NCI-H187 treated with DMSO at 0.1 percent for 48 hours (cell line): ENCODE measurements around the gene LTBP3.
"Not testable (repeated sequence)": the region's sequence is repeated elsewhere in the genome, so short reads cannot be mapped to it uniquely, and the experiment has no call there.

ENCODE experiments used
- DNase-seq: peaks from one replicate; lab custom pipeline; 2025; lab: John Stamatoyannopoulos, UW

LTBP3 gene

DNA sequence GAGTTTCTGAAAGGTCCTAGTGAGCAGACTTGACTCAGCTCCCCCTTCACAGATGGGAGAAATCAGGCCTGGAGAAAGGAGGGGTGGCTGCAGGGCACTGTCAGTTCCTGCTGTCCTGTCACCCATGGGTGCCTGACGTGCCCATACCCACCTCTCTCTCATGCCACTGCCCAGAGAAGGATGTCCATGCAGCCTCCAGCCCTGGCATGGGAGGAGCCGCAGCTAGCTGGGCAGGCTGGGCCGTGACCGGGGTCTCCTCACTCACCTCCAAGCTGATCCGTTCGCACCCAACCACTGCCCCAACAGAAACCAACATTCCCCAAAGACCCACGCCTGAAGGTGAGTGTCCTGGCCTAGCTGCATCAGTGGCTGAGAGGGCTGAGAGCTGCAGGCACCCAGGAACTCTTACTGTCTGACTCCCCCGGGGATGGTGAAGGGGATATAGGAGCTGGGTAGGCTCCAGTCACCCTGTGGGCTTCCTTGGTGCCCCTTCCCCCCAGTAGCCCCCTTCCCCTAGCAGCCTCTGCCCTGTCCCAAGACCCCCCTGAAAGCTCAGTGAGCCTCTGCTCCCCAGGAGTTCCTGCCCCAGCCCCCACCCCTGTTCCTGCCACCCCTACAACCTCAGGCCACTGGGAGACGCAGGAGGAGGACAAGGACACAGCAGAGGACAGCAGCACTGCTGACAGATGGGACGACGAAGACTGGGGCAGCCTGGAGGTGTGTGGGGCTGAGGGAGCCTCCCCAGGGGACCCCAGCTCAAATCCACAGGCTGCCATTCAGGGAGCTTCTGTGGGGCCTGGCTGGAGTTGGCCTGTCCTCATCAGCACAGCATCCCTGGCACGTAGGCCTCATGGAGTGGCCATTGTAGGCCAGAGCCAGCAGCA lies 21.5 kb downstream of the LTBP3 start:
- DNase-seq = no peak

DNA sequence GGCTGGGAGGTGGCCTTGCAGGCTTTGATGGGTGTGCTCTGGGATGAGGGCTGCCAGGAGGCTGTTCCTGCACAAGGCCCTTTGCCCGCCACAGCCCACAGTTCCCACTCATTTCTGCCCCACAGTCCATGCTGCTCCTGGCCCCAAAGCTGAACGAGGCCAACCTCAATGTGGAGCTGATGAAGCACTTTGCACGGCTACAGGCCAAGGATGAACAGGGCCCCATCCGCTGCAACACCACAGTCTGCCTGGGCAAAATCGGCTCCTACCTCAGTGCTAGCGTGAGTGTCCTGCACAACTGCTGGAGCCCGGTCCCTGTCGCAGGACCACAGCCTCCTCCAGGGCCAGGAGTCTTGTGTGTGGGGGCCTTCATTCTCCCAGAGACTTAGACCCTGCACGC lies 23.1 kb downstream of the LTBP3 start:
- DNase-seq = no peak

DNA sequence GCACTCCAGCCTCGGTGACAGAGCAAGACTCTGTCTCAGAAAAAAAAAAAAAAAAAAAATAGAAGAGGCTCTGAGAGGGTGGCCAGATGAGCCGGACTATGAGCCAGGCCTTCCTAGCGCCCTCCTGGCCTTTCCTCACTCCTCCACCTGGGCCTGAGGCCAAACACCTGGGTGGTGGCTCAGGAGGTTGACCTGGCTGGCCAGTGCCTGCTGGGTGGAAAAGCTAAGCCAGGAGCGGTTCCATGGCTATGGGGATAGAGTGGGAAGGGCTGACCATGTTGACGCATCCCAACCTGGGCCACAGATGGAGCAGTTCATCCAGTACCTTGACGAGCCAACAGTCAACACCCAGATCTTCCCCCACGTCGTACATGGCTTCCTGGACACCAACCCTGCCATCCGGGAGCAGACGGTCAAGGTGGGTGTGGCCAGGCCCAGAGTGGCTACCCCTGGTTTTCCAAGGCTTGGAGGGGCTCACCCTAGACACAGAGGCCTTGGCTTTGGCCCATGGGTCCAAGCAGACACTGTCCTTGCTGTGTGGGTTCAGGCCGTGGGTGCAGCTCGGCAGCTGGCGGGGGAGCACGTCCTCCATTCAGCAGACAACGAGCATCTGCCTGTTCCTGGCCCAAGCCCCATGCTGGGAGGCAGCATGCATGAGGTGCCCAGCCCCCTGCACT lies 25.6 kb downstream of the LTBP3 start:
- DNase-seq = no peak

DNA sequence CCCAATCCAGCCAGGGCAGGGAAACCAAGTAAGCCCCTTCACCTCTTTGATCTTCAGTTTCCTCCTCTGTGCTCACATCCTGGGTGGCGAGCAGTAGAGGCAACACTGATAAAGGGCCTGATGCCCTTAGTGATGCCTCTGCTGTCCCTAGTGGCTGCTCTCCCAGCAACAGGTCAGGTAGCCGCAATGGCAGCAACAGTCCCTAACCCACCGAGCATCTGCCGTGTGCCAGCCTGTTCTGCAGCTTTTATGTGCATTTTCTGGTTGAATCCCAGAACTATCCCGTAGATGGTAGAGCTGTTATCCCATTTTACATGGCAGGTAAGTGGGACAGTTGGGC lies 28.0 kb downstream of the LTBP3 start:
- DNase-seq = no peak

DNA sequence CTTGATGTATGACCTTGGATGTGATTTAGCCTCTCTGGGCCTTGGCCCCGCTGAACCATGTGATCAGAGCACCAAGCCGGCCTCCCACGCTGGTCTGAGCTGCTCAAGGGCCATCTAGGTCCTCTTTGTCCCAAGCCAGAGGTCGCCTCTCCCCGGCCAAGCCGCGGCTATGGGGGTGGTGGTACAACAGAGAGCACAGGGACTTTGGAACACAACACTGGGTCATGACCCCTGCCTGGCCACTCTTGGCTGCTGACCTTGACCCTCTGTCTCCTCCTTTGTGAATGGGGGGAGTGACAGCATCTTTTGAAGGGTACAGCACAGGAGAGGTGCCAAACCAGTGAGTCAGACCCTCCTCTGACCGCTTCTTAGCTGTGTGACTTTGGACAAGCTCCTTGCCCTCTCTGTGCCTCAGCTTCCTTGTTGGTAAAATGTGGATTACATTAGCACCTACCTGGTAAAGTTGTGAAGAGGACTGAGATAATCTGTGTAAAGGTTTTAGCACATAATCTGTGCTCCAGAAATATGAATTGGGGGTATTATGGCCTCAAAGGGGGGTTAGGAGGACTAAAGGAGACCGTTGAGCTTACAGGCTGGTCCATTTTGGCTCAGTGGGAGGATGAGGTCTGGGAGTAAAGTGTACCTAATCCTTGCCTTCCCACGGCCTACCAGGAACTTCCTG lies 28.5 kb downstream of the LTBP3 start:
- DNase-seq = no peak

DNA sequence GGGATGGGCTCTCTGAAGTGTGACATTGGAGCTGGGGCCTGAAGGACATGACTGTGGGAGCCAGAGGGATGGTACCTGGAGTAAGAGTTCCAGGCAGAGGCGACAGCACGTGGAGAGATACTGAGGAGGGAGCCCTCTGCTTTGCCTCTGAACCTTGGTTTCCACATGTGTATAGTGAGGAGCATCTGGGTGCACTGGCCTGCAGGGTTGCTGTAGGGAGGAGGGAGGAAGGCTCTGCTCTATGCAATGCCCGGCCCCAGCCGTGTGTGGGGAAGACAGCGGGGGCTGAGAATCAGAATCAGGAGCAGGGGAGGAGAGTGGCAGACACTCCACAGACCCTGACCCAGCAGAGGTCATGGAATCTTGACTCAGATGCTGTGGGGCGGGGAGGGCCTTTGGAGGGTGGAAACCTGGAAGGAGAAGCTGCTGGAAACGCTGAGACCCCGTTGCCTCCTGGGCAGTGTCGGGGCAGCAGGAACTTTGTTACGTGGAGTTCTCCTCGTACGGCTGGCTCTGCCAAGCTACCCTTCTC lies 29.3 kb downstream of the LTBP3 start:
- DNase-seq = no peak

DNA sequence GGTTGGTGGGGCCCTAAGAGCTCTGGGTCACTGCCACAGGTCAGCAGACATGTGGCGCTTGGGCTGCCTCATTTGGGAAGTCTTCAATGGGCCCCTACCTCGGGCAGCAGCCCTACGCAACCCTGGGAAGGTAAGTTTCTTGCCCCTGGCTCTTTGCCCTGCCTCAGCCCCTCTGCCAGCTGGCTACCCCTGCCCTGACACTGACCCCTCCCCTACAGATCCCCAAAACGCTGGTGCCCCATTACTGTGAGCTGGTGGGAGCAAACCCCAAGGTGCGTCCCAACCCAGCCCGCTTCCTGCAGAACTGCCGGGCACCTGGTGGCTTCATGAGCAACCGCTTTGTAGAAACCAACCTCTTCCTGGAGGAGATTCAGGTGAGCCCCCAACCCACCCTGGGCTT lies 31.4 kb downstream of the LTBP3 start:
- no peak for DNase-seq

DNA sequence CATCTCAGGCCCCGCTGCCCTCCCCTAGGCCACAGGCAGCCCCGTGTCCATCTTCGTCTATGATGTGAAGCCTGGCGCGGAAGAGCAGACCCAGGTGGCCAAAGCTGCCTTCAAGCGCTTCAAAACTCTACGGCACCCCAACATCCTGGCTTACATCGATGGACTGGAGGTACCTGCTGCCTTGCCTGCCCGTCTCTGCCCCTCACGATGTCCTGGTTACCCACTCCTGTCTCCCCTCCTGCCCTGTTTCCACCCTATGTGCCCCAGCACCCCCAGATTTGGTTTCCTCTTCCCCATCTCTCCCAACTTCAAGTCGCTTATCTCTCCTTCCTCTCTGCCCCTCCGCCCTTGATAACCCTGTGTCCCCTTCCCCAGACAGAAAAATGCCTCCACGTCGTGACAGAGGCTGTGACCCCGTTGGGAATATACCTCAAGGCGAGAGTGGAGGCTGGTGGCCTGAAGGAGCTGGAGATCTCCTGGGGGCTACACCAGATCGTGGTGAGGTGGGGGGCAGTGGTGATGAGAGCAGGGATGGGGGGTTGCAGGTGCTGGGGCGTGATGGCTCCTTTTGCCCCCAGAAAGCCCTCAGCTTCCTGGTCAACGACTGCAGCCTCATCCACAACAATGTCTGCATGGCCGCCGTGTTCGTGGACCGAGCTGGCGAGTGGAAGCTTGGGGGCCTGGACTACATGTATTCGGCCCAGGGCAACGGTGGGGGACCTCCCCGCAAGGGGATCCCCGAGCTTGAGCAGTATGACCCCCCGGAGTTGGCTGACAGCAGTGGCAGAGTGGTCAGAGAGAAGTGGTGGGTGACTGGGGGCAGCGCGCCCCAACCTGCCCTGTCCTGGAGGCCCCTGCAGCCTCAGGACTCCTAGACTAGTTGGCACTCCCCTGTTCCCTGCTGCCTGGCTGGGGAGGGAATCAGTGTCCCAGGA lies 32.3 kb downstream of the LTBP3 start:
- no peak for DNase-seq

DNA sequence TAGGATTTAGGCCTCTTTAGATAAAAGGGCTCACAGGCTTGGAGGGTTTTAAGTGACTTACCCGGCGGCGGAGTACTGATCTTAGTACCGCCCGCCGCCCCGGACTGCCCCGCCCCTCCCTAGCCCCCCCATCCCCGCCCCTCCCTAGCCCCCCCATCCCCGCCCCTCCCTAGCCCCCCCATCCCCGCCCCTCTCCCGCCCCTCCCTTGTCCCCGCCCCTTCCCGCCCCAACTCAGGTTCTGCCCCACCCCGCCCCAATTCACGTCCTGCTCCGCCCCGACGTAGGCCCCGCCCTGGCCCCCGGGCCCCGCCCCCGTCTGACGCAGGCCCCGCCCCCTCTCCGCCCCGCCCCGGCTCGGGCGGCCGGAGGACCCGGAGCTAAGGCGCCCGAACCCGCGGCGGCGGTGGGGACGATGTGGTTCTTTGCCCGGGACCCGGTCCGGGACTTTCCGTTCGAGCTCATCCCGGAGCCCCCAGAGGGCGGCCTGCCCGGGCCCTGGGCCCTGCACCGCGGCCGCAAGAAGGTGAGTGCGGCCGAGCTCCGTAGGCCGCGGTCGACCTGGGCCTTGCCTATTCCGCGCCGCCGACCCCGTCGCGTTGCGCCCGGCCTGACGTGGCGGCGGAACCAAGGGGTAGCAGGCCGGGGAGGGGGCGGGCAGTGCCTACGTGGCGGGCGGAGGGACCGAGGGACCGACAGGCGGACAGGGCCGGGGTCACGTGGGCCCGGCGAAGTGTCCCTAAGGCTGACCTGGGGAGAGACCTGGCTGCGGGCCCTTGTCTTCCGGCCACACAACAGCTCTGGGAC lies 33.2 kb downstream of the LTBP3 start, which contains the start of gene SCYL1:
TSS of gene SCYL1 (plus strand) at position 343 of the 805 bp plus-strand sequence. CDS start at position 414, 71 bp downstream.
- no peak for DNase-seq

DNA sequence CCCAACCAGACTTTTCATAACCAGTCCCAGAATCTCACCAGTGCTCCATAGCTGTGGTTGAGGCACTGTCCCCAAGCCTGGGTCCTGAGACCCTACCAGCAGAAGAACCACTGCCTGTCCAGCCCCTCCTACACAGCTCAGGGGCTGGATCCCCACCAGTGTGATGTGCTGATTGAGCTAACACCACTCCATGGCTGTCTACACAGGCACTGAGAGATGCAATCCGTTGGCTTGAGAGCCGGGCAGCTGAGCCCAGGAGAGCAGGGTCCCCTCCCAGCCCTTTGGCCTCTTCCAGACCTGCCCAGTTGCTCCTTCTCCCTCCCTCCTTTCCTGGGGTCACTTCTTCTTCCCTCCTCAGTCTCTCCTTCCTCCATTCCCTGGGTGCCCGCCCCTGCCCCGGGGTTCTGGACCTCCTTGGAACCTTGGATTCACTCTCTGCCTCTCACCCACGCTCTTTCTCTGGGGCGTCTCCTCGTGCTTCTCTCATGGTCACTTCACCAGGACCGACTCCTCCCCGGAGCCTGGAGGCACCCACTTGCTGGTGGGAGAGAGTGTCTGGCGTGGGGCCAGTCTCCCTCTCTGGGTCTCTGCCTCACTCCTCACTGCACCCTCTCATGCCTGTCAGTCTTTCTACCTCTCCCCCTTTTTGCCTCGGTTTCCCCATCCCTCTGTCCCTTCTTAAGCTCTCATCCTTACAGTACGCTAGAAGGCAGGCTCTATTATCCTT lies 34.0 kb downstream of the LTBP3 start:
- no peak for DNase-seq

DNA sequence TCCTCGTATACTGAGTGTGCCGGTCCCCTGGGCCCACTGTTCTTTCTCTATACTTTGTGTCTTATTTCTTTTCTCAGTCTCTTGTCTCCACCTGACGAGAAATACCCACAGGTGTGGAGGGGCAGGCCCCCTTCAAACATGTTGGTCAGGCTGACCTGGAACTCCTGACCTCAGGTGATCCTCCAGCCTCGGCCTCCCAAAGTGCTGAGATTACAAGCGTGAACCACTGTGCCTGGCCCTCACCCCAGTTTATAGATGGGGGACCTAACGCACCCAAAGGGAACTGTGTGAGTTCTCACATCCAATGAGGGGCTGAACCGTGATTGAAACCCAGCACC lies 34.6 kb downstream of the LTBP3 start:
- not testable (repeated sequence) for DNase-seq

DNA sequence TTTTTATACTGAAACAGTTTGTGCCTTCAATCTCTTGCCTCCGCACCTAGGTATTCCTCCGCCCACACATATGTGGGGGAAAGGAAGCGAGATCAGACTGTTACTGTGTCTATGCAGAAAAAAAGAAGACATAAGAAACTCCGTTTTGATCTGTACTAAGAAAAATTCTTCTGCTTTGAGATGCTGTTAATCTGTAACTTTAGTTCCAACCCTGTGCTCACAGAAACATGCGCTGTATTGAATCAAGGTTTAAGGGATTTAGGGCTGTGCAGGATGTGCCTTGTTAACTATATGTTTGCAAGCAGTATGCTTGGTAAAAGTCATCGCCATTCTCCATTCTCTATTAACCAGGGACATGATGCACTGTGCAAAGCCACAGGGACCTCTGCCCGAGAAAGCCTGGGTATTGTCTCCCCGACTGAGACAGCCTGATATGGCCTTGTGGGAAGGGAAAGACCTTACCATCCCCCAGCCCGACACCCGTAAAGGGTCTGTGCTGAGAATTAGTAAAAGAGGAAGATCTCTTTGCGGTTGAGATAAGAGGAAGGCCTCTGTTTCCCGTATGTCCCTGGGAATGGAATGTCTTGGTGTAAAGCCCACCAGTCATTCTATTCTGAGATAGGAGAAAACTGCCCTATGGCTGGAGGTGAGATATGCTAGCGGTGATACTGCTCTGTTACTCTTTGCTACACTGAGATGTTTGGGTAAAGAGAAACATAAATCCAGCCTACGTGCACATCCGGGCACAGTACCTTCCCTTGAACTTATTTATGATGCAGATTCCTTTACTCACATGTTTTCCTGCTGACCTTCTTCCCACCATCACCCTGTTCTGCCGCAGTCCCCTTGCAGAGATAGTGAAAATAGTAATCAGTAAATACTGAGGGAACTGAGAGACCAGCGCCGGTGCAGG lies 35.2 kb downstream of the LTBP3 start:
- not testable (repeated sequence) for DNase-seq

DNA sequence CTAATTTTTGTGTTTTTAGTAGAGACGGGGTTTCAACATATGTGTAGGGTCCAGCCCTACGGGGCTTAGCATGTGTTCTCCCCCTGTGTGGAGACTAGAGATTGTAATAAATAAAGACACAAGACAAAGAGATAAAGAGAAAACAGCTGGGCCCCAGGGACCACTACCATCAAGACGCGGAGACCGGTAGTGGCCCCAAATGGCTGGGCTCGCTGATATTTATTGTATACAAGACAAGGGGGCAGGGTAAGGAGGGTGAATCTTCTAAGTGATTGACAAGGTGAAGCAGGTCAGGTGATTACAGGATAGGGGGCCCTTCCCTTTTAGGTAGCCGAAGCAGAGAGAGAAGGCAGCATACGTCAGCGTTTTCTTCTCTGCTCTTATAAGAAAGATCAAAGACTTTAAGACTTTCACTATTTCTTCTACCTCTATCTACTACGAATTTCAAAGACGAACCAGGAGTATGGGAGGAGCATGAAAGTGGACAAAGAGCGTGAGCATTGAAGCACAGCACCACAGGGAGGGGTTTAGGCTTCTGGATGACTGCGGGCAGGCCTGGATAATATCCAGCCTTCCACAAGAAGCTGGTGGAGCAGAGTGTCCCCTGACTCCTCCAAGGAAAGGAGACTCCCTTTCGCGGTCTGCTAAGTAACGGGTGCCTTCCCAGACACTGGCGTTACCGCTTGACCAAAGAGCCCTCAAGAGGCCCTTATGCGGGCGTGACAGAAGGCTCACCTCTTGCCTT lies 36.2 kb downstream of the LTBP3 start:
- DNase-seq = not testable (repeated sequence)

DNA sequence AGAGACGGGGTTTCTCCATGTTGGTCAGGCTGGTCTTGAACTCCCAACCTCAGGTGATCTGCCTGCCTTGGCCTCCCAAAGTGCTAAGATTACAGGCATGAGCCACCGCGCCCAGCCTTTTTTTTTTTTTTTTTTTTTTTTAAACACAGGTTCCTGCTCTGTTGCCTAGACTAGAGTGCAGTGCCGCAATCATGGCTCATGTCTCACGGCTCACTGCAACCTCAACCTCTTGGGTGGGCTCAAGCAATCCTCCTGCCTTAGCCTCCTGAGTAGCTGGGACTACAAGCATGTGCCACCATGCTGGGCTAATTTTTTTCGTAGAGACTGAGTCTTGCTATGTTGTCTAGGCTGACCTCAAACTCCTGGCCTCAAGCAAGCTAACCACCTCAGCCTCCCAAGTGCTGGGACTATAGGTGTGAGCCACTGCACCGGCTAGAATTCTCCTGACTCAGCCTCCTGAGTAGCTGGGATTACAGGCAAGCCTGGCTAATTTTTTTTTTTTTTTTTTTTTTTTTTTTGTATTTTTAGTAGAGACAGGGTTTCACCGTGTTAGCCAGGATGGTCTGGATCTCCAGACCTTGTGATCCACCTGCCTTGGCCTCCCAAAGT lies 39.1 kb downstream of the LTBP3 start:
- DNase-seq = not testable (repeated sequence)

DNA sequence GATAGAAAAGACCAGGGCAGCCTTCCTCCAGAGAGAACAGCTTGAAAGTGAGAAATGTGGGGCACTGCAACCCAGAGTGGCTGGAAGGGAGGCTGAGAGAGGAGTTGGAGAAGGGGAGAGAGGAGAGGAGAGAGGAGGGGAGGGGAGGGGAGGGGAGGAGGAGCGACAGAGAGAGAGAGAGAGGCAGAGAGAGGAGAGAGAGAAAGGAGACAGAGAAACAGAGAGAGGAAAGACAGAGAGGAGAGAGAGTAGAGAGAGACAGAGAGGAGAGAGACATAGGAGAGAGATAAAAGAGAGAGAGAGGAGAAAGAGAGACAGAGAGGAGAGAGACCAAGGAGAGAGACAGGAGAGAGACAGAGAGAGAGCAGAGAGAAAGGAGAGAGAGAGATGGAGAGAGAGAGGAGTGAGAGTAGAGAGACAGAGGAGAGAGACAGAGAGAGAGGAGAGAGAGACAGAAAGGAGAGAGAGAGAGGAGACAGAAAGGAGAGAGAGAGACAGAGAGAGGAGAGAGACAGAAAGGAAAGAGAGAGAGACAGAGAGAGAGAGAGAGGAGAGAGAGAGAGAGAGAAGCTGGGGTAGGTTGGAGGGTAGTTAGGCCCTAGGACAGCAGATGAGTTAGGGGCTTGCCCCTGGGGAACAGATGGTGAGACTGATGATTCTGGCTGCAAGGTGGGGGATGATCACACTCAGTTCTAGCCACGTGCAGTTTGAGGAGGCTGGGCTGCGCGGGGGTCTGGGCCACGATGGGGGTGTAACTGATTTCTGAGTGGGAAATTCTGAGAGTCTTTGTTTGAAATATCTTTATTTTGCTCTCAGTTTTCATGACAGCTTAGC lies 41.8 kb downstream of the LTBP3 start:
- no peak for DNase-seq

DNA sequence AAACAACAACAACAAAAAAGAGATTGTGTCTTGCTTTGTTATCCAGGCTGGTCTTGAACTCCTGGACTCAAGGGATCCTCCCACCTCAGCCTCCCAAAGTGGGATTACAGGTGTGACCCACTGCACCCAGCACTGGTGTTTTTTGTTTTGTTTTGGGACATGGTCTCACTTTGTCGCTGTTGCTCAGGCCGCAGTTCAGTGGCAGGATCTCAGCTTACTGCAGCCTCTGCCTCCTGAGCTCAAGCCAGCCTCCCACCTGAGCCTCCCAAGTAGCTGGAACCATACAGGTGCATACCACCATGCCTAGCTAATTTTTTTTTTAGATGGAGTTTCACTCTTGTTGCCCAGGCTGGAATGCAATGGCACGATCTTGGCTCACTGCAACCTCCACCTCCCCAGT lies 45.8 kb downstream of the LTBP3 start:
- DNase-seq = not testable (repeated sequence)
